ENCODE data around the gene COLEC11.

Gene COLEC11

DNA sequence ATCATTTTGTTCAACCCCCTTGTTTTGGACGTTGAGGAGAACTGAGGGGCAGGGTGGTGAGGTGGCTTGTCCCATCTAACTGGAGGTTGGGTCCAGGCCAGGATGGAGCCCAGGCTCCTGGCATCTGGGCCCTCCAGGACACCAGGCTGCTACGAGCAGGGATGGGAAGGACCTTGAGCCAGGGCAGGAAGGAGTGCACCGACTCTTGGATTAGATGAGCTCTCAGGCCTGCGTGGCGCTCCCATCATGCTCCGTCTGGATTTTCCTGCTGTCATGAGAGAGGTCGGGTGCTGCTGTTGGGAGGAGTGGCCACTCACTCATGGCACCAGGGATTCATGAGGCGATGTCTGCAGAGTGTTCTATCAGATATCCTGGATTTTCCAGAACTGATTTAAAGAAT is 44.7 kb downstream of the COLEC11 start:
- no peak for FAIRE-seq

DNA sequence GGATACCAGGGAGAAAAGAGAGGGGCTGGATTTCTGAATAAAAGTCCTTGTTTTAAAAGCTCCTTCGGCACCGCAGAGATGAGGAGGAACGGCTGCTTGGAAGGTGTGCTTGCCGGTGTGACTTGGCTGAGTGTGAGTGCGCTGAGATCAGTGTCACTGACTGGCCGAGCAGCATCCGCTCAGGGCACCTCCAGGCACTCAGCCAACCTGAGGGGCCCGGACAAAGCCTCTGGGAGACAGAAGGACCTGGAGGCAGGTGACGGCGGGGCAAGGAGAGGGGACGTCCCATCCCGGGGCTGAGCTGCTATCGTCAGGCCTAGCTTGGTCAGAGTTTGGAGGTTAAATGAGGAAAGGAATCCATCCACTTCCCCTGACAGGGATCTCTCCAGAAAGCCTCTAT is 46.3 kb downstream of the COLEC11 start:
- FAIRE-seq: no peak

DNA sequence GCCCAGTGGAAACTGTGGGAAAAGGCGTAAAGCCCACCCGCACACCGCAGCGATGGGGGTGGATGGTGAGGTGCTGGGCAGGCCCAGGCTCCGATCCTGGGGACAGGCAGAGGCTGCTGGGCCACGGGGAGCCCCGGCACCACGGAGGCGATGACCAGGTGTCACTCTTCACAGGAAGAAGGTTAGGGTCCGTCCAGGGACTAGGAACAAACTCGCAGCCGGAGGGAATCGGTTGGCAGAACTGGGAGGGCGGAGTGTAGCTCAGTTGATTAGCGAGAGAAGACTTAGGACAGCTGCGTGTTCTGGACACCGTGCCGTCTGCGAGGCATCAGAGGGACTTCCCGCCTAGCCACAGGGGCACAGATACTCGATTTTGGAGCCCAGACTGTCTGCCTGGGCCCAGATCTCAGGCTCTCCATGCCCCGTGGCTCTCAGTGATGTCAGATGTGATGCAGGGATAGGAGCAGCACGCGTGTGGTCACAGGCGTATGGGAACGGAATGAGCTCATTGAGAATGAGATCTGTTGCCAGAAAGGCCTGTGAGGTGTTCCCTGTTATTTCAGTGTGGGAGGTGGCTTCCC is 47.0 kb downstream of the COLEC11 start:
- no peak for FAIRE-seq

DNA sequence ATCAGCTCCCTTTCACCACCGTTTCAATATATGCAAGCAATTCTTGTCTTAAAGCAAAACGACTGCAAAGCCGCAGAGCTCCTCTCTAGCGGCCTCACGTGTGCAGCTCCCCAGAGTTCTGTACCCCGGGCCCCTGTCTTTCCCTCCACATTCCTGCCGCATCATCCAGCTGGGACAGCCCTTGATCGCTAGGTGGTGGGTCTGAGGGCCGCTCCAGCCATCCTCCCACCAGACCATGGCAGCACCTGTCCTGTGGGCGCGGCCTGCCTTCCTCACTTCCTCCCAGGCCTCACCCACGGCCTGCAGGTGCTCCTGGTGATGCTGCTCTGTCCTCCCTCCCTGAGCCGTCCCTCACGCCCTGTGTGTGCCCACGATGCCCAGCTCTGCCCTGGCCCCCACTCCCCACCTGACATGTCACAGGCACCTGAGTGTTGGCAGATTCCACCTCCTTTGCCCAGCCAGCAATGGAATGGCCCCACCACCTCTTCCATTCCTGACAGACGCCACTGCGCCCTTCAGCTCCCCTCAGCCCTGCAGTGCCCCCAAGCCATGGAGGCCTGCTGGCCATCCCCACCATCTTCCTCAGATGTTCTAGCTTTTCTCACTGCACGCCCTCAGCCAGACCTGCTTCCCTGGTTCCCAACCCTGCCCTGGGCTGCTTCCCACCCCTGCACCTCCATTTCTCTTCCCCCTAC is 47.8 kb downstream of the COLEC11 start:
- FAIRE-seq: no peak

DNA sequence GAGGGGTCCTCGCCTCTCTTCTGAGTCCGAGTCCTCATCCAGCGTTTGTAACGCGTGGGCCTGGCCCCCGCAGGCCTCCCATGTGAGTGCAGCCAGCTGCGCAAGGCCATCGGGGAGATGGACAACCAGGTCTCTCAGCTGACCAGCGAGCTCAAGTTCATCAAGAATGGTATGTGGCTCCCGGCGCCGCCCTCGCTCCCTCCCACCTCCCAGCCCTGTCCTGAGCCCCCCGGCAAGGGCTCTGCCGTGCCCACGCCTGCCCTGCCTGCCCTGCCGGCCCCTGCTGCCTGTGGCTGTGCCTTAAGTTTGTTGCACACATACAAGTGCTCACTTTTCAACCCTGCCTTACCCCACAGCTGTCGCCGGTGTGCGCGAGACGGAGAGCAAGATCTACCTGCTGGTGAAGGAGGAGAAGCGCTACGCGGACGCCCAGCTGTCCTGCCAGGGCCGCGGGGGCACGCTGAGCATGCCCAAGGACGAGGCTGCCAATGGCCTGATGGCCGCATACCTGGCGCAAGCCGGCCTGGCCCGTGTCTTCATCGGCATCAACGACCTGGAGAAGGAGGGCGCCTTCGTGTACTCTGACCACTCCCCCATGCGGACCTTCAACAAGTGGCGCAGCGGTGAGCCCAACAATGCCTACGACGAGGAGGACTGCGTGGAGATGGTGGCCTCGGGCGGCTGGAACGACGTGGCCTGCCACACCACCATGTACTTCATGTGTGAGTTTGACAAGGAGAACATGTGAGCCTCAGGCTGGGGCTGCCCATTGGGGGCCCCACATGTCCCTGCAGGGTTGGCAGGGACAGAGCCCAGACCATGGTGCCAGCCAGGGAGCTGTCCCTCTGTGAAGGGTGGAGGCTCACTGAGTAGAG is 48.7 kb downstream of the COLEC11 start:
- FAIRE-seq: no peak

DNA sequence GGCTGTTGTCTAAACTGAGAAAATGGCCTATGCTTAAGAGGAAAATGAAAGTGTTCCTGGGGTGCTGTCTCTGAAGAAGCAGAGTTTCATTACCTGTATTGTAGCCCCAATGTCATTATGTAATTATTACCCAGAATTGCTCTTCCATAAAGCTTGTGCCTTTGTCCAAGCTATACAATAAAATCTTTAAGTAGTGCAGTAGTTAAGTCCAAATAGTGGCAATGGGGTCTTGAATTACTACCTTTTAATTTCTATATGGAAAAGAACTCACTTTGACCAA is 49.3 kb downstream of the COLEC11 start:
- no peak for FAIRE-seq

DNA sequence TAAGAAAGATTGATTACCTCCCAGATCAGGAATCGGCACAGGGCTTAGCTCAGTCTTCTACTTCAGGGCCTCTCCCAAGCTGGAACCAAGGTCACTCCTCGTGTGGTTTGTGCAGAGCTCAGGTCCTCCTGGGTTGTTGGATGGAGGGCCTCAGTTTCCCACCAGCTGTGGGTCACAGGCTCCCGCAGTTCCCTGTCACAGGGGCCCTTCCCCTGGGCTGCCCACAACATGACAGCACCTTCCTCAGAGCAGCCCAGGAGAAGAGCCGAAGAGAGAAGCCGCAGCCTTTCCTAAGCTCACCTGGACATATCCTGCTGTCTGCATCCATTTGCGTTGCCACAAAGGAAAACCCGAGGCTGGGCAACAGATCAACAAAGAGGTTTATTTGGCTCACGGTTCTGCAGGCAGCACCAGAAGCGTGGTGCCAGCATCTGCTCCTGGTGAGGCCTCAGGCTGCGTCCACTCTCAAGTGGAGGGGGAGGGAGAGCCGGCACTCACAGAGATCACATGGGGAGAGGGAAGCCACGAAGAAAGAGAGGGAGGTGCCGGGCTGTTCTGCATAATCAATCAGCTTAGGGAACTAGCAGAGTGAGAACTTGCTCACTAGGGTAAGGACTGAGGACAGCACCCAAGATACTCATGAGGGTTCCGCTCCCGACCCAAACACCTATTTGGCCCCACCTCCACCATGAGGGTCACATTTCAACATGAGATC is 50.1 kb downstream of the COLEC11 start:
- FAIRE-seq: no peak

DNA sequence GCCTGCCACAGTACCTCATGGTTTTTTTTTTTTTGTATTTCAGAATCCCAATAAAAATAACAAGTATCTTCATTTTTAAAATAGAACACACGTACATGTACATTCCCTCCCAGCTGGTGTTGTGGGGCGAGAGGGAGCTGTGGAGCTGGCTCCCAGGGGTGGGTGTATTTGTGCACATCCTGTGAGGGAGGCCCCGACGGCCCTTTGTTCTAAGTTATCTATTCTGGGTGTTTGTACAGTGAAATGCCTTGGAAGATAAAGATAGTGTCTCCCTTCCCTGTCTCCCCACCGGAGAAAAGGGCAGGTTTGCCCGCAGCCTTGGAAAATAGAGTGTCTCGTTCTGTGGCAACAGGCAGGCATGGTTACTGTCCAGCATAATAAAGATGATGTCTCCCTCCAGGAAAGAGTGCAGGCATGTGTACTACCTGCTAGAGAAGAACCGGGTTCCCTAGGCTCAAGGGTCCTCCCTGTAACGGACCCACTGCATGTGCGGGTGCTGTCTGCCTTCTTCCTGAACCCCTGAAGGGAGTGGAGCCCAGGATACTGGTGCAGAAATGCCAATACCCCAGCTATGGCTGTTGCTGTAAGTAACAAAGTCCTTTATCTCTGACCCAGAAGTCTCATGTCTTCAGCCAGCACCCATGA is 51.0 kb downstream of the COLEC11 start:
- no peak for FAIRE-seq

DNA sequence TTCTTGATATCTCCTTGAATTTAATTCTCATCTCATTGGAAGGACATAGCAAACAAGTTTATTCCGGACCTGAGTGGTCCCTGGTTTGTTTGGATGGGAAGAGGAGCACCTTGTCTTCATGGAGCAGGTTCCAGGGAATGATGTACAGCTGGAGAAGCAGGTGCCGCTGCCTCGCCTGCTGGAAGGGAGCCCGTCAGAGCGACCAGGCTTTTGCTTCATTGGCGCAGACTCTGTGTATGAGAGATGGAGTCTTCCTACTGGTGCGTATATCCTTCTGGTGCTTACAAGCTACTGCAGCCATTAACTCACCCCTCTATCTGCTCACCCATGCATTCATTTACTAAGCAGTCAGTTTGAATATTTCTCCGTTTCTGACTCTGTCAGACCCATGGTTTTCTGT is 51.5 kb downstream of the COLEC11 start:
- no peak for FAIRE-seq

DNA sequence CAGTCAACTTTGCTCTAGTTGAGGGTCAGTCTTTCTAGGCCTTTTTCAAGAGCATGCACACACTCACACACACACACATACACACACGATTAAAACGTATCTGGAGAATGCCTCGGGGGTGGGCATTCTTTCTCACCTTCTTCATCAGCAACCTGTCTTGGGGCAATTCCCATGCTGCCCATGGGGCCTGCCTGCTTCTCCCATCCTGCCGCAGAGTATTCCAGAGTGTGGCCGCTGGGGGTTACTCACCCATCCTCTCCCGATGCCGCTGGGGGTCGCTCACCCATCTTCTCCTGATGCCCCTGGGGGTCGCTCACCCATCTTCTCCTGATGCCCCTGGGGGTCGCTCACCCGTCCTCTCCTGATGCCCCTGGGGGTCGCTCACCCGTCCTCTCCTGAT is 52.3 kb downstream of the COLEC11 start:
- FAIRE-seq: no peak

DNA sequence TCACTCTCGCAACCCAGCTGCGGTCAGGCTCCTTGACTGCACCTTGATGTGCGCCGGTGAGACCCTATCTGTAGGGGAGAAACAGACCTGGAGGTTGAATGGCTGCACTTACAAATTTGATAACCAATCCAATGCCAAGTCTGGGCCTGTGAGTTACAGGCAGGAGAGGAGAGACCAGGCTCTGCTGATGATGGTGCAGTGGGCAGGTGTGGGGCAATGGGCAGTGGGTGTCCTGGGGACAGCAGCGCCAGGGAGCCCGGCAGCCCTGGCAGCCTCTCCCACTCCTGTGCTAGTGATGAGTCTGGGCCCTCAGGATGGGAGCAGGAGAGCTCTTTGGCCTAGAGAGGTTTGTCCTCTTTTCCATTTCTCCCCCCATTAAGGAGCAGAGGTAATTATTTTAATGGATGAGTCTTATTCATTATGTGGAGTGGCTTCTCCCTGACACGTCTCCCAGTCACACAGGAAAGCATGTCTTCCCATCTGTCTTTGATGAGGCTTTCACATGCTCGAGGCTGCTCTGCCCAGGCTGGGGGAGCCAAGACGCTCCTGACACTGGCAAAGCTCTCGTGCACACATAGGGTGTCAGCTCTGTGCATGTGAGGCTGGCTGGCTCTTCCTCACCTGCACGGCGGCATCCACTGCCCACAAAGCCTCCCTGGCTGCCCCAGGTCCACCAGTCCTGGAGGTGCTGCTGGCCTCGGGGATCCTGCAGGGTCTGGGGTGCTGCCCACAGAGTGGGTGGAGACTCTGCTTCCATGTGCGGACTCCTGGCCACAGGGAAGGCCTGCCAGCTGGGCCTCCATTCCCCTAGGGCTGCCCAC is 53.1 kb downstream of the COLEC11 start:
- FAIRE-seq: no peak

DNA sequence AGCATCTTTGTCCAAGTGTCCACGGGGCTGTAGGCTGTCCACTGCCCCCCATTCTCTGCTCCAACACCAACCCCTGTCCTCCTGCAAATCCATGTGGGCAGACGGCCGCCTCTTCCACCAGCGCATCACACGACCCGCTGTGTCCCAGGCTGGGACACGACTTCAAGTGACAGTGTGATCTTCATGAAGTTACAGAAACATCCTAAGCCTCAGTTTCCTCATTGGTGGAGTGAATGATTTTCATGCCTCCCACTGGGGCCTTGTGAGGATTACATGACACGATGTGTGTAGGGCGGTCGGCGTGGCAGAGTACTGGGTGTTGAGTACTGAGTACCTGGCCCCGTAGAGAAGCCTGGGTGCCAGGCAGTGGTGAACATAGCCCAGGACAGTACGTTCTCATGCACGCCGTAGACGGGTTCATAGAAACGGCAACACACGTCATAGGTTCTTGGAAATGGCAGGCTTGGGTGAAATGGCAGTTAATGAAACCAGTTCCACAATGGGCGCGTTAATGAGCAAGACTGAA is 53.8 kb downstream of the COLEC11 start:
- no peak for FAIRE-seq

DNA sequence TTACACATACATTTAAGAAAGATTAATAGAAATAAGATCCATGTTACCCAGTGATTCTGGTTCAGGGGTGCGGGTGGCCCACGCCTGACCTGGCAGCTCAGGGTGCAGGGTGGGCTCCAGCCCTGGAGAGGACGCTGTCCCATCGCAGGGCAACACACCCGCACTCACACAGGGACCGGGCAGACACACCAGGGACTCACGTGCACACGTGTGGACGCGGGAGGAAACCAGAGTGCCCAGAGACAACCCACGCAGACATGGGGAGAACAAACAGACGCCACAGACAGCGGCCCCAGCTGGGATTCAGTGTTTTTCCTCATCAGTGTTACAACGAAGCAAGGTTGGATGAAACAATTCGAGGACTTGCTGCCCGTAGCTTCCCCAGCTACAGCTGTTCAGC is 54.7 kb downstream of the COLEC11 start:
- no peak for FAIRE-seq

DNA sequence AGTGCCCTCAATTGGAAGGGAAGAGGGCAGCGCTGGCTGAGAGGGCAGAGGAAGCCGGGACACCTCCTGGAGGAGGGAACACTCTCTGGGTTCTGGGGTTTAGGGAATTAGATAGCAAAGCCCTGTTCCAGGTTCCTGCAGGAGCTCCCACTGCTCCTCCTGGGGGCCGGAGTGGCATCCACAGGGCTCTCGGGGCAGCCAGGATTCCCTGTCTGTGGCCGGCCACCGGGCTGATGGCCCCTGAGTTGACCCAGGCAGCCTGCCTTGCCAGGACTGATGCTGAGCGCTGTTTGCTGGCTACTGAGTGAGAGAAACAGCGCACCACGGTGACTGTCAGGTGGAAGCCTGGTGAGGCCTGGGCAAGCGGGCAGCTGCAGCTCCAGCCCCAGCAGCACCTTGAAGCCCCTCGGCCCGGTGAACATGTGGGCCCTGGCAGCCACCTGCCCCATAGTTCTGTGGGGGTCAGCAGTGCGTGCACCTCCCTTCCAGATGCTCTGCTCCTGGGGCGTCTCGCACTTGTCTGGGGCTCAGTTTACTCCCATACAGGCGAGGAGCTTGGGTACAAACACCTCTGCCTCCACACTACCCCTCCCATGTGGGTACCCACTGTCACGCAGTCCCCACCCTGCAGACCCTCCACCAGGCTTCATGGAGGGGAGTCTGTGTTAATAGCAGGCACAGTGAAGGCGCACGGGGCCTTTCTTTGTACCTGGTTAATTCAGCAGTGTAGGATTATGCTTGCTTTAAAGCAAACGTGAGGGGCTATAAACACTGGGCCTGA is 55.4 kb downstream of the COLEC11 start:
- no peak for FAIRE-seq

DNA sequence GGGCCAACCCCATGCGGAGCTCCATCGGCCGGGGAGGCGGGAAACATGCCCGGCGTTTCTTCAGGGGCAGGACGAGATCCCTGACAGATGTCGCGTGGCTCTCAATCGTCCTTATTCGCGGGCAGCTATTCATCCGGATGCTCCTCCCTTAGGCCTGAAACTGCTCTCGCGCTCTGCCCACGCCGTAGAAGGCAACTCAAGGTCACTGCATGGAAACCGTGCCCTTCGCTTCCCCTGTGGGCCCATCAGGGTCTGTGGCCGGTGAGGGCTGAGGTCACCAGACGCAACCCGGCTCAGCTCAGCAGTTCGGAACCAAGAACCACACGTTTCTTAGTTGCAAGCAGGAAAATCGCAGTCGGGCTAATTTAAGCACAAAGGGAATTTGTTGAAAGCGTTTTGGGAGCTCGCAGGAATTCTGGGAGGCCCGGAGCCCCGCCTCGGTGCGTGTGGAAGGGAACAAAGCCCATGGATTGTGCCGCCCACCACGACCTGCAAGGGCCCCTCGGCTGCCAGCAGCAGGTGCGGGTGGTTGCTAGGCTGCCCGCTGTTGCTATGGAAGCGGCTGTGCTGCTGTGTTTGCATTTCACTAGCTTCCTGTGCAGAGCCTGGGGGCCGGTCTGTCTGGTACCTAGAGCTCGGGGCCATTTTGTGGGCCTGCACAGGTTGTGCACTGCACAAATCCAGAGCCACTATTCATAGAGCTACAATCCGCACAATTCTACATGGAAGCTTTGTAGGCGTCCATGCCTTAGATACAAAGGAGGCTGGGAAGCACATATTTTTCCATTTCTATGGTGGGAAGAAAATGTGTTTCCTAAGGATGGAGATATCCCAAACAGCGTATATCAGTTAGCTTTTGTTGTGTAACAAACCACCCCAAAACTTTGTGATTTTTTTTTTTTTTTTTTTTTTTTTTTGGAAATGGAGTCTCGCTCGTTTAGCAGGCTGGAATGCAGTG is 57.1 kb downstream of the COLEC11 start:
- FAIRE-seq: no peak

DNA sequence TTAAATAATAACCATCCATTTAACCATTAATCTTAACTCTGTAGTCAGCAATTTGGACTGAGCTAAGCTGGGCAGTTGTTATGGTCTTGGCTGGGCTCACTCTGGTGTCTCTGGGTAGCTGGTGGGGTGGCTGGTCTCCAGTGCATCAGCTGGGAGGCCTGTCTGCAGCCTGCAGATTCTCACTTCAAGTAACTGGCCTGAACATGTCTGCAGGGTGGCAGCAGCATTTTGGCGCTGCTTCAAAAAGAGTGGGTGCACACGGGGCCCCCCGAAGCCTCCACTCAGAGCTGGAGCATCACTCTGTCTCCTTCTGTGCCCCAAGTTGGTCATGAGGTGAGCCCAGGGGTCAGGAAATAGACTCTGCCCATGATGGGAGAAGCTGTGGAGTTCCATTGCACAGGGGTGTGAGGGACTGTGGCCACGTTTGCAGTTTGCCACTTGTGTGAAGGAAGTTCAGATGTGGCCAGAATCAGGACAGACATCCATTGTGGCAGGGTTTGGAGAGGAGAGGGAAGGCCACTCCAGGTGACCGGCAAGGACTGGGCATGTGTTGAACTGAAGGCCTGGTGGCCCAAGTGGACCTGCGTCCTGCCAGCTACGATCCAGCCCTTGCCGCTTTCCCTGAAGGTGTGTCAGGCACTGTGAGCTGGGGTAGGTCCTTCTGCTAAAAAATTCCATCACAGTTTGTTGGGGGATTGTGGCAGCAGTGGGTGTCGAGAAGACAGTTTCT is 58.1 kb downstream of the COLEC11 start:
- FAIRE-seq: no peak

DNA sequence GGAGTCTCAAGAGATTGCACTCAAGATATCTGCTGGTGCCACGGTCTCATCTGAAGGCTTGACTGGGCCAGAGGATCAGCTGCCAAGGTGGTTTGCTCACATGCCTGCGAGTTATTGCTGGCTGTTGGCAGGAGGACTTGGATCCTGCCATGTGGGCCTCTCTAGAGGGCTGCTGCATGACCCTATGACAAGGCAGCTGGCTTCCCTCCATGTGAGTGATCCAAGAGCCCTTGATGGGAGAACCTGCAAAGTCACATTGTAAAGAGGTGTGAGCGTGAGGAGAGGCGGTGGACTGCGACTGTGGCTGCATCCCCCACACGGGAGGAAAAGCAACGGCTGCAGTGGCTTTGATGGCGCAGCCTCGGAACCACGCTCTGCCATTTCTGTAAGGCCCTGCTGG is 59.1 kb downstream of the COLEC11 start:
- FAIRE-seq: no peak

DNA sequence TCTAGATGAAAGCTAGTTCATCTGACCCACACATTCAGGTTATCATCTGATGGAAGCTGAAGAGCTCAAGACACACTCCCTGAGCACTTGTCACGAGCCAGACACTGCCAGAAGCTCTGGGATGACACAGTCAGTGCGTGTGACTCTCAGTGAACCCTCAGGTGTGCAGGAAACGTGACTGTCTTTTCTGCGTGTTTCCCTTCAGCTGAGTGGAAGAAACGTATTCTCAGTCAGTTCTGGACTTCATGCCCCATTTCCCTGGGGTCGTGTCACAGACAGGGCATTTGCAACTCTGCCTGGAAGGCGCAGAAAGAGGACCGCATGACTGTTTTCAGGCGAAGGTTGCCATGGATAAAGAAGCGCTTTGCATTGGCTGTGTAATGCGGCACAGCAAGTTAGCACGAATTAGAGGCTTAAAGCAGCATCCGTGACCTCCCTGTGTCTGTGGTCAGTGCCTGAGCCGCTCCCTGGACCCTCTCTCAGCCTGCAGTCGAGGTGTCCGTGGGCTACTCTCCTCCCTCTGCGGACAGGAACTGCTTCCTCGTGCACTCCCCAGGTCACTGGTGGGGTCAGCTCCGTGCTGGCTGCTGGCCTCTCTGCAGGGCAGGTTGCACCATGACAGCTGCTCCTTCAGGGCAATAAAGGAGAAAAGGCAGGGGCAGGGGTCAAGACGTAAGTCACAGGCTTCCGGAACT is 59.8 kb downstream of the COLEC11 start:
- no peak for FAIRE-seq
